Activated T-helper 9 cell treated with anti-CD3 and anti-CD28 coated beads, Interleukin-2, amount 50 U/mL, for 16 hours (primary cell): ENCODE data around the gene TECTA.
"Not testable (repeated sequence)": the region's sequence is repeated elsewhere in the genome, so short reads cannot be mapped to it uniquely, and the experiment has no call there.

ENCODE experiments used
- DNase-seq: peaks from one replicate; pipeline ENCODE4 v3.0.0-alpha.2; 2020; ENCODE audit warnings: low read depth

The TECTA gene

GRCh38 chr11:121229495-121230215 is 128.6 kb downstream of the TECTA start:
- DNase-seq, result no peak

DNA sequence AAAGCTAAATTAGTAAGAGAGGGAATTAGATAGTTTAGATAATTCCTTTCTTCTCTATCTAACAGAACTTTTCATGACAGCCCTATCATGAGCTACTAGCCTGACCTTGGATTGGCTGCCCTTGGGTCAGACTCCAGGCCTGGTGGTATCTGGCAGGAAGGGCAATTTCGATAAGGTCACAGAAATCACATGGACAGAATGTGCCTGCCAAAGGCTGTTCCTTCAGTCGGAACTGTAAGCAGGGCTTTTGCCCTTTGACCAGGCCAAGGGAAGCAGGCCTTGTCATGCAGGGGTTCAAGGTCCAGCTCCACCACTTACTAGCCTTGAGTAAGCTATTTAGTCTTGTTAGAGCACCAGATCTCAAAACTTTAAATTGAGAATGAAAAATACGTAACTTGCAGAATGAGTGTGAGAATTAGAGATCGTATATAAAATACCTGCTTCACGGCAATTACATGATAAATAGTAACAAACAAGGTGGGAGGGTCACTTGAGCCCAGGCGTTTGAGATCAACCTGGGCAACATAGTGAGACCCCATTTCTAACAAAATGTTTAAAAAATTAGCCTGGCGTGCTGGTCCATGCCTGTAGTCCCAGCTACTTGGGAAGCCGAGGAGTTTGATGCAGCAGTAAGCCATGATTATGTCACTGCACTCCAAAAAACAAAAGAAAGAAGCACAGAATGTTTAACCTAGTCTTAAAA is 130.7 kb downstream of the TECTA start:
- no peak for DNase-seq

DNA sequence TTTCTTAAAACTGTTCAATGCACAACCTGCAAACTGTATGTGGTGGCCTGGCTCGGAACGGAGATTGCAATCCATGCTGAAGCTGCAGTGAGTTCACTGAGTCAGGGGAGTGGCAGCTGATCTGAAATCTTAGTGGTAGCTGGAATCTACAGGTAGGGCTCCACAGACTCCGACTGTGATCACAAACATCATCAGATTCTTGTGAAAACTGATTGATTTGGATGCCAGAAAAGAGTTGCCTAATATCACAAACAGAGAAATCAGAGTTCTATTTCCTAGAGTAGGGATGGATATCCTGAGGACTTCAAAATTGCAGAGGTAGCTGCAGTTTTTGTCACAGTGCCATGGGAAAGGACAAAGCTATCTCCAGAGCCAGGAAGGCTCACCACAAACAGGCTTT is 134.0 kb downstream of the TECTA start:
- no peak for DNase-seq

DNA sequence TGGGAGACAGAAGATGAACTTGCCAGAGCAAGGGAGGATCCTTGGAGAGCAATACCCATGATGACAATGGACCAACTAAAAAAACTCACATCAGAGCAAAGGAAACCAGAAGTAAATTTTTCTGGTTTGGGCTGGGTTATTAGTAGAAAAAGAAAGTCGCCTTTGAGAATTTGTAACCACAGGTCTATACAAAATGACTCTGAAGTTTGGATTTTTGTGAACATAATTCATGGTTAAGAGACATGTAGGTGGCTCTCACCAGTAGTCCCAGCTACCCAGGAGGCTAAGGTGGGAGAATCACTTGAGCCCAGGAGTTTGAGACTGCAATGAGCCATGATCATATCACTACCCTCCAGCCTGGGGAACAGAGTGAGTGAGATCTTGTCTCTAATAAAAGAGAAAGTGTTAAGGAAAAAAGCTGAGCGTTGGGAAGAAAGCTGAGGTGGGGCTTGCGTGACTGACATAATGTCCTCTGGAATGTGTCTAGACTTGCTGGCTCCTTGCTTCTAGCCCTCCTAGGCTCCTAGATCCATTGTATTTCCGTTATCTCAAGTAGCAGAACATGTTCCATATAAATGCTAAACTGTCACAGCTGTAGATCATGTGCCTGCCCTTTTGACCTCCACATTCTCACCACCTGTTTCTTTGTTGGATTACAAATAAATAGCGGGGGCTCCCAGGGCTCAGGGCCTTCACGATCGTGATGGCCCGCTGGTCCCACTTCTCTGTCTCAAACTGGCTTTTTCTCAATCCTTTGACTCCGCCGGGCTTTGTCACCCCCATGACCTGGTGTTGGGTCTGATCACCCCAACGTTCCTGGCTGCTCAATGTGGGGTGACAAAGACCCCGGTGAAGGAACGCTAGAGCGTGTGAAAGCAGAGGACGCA is 135.3 kb downstream of the TECTA start:
- DNase-seq, result no peak

- not testable (repeated sequence) for DNase-seq
Observed at GRCh38 chr11:121237247-121237646, 136.2 kb downstream of the TECTA start.

DNA sequence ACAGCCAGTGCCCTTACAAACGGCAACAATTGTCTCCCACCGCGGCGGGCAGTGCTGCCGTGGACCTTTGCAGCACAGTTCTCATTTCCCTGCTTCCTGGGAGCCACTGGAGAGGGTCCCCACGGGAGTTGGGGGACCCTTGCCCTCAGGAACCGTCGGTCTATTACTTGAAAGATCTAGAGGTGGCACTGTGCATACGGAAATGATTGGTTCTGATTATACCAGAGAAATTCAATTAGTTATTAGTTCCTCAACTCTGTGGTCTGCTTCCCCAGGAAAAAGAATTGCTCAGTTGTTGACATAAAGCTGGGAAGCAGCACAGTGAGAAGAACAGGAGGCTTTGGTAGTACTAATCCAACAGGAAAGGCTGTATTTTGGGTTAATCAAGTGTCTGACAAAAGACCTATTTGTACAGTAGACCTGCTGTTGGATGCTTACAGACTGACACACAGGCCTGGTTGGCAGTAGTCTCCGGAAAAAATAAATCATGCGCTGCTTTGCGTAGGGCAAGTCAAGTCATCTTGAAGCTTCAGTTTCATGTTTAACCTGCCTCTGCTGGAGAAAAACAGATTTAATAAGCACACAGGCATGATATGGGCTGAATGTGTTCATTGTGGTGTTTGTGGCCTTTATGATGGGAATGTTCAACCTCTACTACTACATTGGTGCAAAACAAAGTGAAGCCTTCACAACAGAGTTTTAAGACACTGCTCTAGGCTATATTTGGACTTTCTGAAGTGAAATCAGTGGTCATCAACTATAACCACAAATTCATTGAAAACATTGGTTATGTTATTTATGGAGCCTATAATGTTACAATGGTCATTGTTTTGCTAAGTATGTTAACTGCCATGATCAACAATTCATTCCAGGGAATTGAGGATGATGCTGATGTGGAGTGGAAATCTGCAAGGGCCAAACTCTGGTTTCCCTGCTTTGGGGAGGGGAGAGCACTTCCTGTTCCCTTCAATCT is 136.9 kb downstream of the TECTA start:
- DNase-seq, result no peak

GRCh38 chr11:121238956-121239355 is 137.9 kb downstream of the TECTA start:
- DNase-seq, result no peak

GRCh38 chr11:121240001-121240400 is 139.0 kb downstream of the TECTA start:
- DNase-seq, result not testable (repeated sequence)

GRCh38 chr11:121240650-121241303 is 139.7 kb downstream of the TECTA start:
- DNase-seq, result no peak
